ENCODE results near the gene COL6A2. TPM values are rescaled to one million over a fixed set of nuclear protein-coding genes. Genes with fewer than 3 reads are reported as not detected.
"Not testable (repeated sequence)": the region's sequence is repeated elsewhere in the genome, so short reads cannot be mapped to it uniquely, and the experiment has no call there.

Gene COL6A2
- total RNA-seq, 1 donor from 2014 or later = 32.0 TPM

DNA sequence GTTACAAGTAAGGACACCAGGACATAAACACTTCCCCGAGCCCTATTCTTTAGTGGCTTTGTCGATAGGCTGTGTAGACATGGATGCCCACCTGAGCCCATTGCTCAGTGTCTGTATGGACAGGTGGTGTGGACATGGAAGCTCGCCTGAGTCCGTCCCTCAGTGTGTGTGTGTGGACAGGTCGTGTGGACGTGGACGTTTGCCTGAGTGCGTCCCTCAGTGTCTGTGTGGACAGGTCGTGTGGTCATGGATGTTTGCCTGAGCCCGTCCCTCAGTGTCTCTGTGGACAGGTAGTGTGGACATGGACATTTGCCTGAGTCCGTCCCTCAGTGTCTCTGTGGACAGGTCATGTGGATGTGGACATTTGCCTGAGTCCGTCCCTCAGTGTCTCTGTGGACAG lies 38.7 kb upstream of the COL6A2 start:
- DNase-seq (ENCODE audit: low spot score, unreplicated experiment) = no peak
- H3K9me3 Mint-ChIP-seq (ENCODE audit: low read depth) = peaks cover 16% of the 10 kb centered on the region
- peaks cover 7% of the 10 kb centered on the region for H3K27me3 Mint-ChIP-seq

DNA sequence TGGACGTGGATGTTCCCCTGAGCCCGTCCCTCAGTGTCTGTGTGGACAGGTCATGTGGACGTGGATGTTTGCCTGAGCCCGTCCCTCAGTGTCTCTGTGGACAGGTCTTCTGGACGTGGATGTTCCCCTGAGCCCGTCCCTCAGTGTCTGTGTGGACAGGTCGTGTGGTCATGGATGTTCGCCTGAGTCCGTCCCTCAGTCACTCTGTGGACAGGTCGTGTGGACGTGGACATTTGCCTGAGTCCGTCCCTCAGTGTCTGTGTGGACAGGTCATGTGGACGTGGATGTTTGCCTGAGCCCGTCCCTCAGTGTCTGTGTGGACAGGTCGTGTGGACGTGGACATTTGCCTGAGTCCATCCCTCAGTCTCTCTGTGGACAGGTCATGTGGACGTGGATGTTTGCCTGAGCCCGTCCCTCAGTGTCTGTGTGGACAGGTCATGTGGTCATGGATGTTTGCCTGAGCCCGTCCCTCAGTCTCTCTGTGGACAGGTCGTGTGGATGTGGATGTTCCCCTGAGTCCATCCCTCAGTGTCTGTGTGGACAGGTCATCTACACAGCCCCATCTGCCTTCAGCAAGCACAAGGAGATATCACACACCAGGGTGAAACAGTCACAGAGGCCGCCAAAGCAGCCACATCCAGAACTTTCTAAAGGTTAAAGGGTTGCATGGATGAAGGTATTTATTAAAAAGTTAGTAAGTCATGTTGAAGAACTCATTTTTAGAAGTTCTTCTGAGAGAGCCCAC lies 38.0 kb upstream of the COL6A2 start:
- not testable (repeated sequence) for H3K4me3 Mint-ChIP-seq (ENCODE audit: low read depth); H3K4me1 Mint-ChIP-seq (ENCODE audit: low read depth); H3K36me3 Mint-ChIP-seq (ENCODE audit: insufficient read depth); DNase-seq (ENCODE audit: low spot score, unreplicated experiment); H3K27ac Mint-ChIP-seq
- Mint-ChIP-seq H3K9me3 (ENCODE audit: low read depth) (peaks cover 16% of the 10 kb centered on the region), H3K27me3 (peaks cover 11% of the 10 kb centered on the region)

More for the DNA sequence above, 38.7 kb upstream of the COL6A2 start:
- TF ChIP-seq, protein P1, sequence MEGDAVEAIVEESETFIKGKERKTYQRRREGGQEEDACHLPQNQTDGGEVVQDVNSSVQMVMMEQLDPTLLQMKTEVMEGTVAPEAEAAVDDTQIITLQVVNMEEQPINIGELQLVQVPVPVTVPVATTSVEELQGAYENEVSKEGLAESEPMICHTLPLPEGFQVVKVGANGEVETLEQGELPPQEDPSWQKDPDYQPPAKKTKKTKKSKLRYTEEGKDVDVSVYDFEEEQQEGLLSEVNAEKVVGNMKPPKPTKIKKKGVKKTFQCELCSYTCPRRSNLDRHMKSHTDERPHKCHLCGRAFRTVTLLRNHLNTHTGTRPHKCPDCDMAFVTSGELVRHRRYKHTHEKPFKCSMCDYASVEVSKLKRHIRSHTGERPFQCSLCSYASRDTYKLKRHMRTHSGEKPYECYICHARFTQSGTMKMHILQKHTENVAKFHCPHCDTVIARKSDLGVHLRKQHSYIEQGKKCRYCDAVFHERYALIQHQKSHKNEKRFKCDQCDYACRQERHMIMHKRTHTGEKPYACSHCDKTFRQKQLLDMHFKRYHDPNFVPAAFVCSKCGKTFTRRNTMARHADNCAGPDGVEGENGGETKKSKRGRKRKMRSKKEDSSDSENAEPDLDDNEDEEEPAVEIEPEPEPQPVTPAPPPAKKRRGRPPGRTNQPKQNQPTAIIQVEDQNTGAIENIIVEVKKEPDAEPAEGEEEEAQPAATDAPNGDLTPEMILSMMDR (IDR thresholded peaks at IDR 0.05; ENCODE audit: unreplicated experiment) = no peak
- Mint-ChIP-seq H3K4me1 (ENCODE audit: low read depth) (no peaks in the 10 kb centered on the region), H3K36me3 (ENCODE audit: insufficient read depth) (no peaks in the 10 kb centered on the region), H3K4me3 (ENCODE audit: low read depth) (no peak overlapping the region), H3K27ac (no peak overlapping the region)

DNA sequence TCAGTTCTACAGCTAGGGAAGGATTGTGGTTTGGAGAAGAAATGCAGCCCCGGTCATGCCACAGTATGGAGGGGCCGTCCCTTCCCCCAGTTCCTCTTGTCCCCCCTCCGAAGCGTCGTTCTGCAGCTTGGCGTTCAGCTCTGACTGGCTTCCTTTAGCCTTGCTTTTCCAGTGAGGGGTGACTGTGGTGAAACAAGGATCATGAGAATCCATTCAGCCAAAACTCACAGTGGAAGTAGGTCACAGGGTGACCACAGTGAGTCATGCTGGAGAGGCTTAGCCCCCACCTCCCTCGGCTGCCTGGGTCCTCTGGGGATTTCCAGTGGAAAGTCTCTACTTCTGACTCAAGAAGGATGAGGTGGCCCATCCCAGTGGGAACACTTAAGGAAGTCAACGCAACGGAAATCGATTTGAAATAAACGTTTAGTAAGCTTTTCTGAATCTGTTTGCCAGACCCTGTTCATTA lies 37.3 kb upstream of the COL6A2 start:
- no peak for DNase-seq (ENCODE audit: low spot score, unreplicated experiment)
- peaks cover 16% of the 10 kb centered on the region for H3K9me3 Mint-ChIP-seq (ENCODE audit: low read depth)
- peaks cover 5% of the 10 kb centered on the region for H3K4me1 Mint-ChIP-seq (ENCODE audit: low read depth)
- H3K27ac Mint-ChIP-seq = no peak overlapping the region
- TF ChIP-seq, protein P1 (IDR thresholded peaks at IDR 0.05; ENCODE audit: unreplicated experiment) = no peak
- peaks cover 16% of the 10 kb centered on the region for H3K27me3 Mint-ChIP-seq
- no peak overlapping the region for H3K4me3 Mint-ChIP-seq (ENCODE audit: low read depth)
- H3K36me3 Mint-ChIP-seq (ENCODE audit: insufficient read depth) = no peaks in the 10 kb centered on the region

DNA sequence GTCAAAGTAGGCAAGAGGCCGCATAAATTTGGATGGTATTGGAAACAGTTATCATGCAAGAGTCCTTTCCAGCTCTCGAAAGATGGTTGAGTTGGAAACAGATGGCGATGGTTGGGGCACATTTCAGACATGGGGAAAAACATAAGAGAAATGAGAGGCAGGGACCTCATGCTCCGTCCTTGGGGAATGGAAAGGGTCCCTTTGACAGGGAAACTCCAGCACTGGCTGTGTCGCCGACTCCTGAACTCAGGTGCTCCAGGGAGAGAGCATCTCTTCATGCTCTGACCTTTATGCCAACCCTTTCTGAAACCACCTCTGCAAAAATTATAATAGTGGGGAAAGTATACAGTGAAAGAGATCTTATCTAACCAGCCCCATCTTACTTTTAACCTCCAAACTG lies 36.8 kb upstream of the COL6A2 start:
- Mint-ChIP-seq H3K4me3 (ENCODE audit: low read depth) (no peak overlapping the region), H3K36me3 (ENCODE audit: insufficient read depth) (no peaks in the 10 kb centered on the region), H3K27ac (no peak overlapping the region), H3K4me1 (ENCODE audit: low read depth) (peaks cover 8% of the 10 kb centered on the region), H3K27me3 (peaks cover 18% of the 10 kb centered on the region), H3K9me3 (ENCODE audit: low read depth) (peaks cover 16% of the 10 kb centered on the region)
- TF ChIP-seq, protein P1 (IDR thresholded peaks at IDR 0.05; ENCODE audit: unreplicated experiment) = no peak
- DNase-seq (ENCODE audit: low spot score, unreplicated experiment) = no peak

DNA sequence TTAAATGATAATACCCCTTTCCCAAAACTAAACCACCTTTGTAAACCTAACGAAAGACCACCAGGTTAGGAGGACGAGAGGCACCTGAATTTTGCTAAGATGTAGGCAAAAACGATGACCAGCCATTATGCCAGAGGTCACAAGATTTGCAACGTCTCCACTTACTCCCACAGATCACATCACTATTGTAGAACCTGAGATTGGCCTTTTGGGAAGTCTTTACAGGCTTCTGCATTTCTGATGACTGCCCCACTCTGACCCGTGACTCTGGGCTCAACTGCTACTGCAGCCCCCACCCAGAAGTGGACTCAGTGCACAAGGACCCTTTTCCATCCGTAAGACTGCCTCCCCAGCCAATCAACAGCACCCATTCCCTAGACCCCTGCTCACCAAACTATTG lies 36.4 kb upstream of the COL6A2 start:
- no peaks in the 10 kb centered on the region for H3K36me3 Mint-ChIP-seq (ENCODE audit: insufficient read depth)
- no peak overlapping the region for H3K27ac Mint-ChIP-seq
- no peak for DNase-seq (ENCODE audit: low spot score, unreplicated experiment)
- H3K9me3 Mint-ChIP-seq (ENCODE audit: low read depth) = peaks cover 16% of the 10 kb centered on the region
- TF ChIP-seq, protein P1 (IDR thresholded peaks at IDR 0.05; ENCODE audit: unreplicated experiment) = no peak
- peaks cover 20% of the 10 kb centered on the region for H3K27me3 Mint-ChIP-seq
- H3K4me1 Mint-ChIP-seq (ENCODE audit: low read depth) = peaks cover 10% of the 10 kb centered on the region
- no peak overlapping the region for H3K4me3 Mint-ChIP-seq (ENCODE audit: low read depth)

DNA sequence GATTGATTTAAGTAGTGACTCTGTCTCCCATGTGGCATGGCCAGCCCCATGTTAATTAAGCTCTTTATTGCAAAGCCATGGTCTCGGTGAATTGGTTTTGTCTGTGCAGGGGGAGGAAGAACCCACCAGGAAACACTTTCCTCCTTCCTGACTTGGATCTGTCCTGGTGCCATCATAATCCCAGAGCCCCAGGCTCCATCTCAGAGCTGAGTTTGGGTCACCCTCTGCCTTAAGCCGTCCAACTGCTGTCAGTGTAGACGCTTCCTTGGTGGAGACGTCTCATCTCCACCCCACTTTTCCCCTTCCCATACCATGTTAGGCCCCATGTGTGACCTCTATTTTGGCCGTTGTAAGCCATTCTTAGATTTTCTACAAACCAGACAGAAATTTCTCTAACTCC lies 36.0 kb upstream of the COL6A2 start:
- Mint-ChIP-seq H3K27ac (no peak overlapping the region), H3K4me1 (ENCODE audit: low read depth) (peaks cover 11% of the 10 kb centered on the region), H3K36me3 (ENCODE audit: insufficient read depth) (no peaks in the 10 kb centered on the region), H3K27me3 (peaks cover 20% of the 10 kb centered on the region), H3K9me3 (ENCODE audit: low read depth) (peaks cover 16% of the 10 kb centered on the region), H3K4me3 (ENCODE audit: low read depth) (no peak overlapping the region)
- DNase-seq (ENCODE audit: low spot score, unreplicated experiment) = no peak
- TF ChIP-seq, protein P1 (IDR thresholded peaks at IDR 0.05; ENCODE audit: unreplicated experiment) = no peak

Measured in progenitor cell of endocrine pancreas (in vitro differentiated cells).